Activated T-helper 17 cell treated with anti-CD3 and anti-CD28 coated beads, Interleukin-2, amount 50 U/mL, for 72 hours (primary cell): ENCODE measurements around the gene NHEJ1. TPM values are rescaled to one million over a fixed set of nuclear protein-coding genes. Genes with fewer than 3 reads are reported as not detected.
"Not testable (repeated sequence)": the region's sequence is repeated elsewhere in the genome, so short reads cannot be mapped to it uniquely, and the experiment has no call there.

ENCODE experiments used
- ATAC-seq: fragments of 150-1000 bp; cut with Tn5 transposase; replicated peaks from 2 replicates; pipeline ENCODE4 v1.10.0; 2021; ENCODE audit warnings: mild to moderate bottlenecking, moderate library complexity
- H3K27ac Mint-ChIP-seq: one replicate; pipeline ENCODE4 v1.8.0; 2022; ENCODE audit warnings: mixed read lengths
- H3K27me3 Mint-ChIP-seq: one replicate; pipeline ENCODE4 v1.8.0; 2022; ENCODE audit warnings: mixed read lengths
- H3K36me3 Mint-ChIP-seq: one replicate; pipeline ENCODE4 v1.8.0; 2022; ENCODE audit warnings: low read depth, mild to moderate bottlenecking, mixed read lengths
- H3K4me1 Mint-ChIP-seq: one replicate; pipeline ENCODE4 v1.8.0; 2022; ENCODE audit warnings: mixed read lengths
- H3K4me3 Mint-ChIP-seq: one replicate; pipeline ENCODE4 v1.8.0; 2022; ENCODE audit warnings: mild to moderate bottlenecking, mixed read lengths
- H3K9me3 Mint-ChIP-seq: one replicate; pipeline ENCODE4 v1.8.0; 2022; ENCODE audit warnings: mixed read lengths
- total RNA-seq, 2 donors: library from RNA; stranded (reverse); gene quantifications; one replicate each; pipeline ENCODE4 v1.2.3, GENCODE V29; 2022

The NHEJ1 gene, protein sequence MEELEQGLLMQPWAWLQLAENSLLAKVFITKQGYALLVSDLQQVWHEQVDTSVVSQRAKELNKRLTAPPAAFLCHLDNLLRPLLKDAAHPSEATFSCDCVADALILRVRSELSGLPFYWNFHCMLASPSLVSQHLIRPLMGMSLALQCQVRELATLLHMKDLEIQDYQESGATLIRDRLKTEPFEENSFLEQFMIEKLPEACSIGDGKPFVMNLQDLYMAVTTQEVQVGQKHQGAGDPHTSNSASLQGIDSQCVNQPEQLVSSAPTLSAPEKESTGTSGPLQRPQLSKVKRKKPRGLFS
- 10 to 100 TPM; 24.1 to 26.6 TPM for total RNA-seq

DNA sequence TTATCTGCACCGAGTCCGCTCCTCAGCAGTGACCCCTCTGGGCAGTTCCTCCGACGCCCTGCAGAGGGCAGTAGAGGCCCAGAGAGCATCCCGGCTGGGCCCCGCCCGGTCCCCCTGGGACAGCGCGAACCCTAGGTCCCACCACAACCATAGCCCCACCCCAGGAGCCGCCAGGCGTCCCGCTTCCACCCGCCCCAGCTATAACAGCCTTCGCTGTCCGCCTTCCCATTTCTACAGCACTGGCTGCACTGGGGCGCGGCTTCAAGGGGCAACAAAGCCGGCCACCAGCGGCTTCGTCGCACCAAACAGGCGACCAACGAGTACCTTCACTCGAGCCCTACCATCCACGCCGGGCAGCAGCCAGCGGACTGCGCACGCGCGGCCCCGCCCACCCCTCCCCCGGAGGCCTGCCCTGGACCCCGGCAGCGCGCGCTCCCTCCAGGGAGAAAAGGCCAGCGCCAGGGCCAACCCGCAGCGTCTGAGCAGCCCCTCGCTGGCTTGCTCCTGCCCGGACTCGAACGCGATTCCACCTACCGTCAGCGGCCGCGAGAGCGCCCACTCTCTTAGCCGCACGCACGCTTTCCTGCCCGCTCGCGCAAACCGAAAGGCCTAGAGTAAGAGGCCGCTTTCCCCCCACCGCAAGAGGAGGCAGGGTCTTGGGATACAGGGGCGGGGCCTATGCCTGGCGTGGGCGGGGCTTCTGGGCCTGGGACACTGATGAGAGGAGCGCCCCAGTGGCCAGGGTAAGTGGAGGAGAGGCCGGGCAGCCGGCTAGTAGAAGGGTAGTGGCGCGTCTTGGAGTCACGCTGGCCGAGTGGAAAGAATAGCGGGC lies at the start of gene NHEJ1:
Gene NHEJ1, minus strand, starts transcription at position 630 of the 832 bp plus-strand sequence. CDS start 2,453 bp downstream, outside the sequence.
- peaks cover 24% of the 10 kb centered on the region for H3K36me3 Mint-ChIP-seq
- peak within 1 kb of the TSS; percentile 93 for H3K27ac Mint-ChIP-seq
- peak within 1 kb of the TSS; percentile 84 for H3K4me3 Mint-ChIP-seq
- peak; percentile 89 for ATAC-seq
- H3K27me3 Mint-ChIP-seq, result no peaks in the 10 kb centered on the region
- no peaks in the 10 kb centered on the region for H3K9me3 Mint-ChIP-seq
- peaks cover 15% of the 10 kb centered on the region for H3K4me1 Mint-ChIP-seq

DNA sequence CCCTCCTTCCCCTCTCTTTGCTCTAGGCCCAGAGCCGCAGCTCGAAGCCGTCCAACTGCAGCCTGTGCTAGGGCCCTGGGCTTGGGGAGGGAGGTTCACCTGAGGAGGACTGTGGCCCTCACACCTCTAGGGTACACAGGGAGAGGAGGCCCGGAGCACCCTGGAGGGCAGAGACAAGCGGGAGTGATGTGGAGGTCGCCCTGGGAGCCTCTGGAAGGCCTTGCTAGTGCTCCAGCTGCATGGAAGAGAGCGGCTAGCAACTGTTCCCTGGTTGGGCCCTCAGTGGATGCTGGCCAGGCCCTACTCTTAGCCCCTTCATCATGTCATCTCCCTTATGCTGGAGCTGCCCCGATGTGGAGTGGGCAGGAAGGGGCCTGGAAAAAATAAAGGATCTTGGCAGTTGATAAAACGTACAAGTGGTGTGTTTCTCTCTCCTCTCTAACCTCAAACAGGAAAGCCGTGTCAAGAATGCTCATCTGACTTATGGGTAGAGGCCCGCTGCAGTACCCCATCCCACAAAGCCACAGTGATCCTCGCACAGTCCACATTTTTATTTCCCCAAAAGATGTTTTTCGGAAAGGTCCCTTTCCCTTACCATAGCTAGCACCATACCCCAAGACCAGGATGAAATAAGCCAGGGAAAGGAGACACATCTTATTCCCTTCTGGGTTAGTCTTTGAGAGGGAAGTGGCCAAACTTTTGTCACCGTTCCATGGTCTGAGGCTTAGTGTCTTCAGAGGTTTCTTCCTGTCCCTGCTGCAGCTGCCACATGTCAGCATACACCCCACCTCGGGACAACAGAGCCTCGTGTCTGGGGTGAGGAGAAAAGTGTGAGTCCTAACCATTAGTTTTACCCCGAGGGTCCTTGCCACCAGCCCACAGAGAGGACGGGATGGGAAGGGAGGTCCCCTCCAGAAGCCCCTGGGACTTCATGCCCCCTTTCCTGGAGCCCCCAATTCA lies 48.9 kb upstream of the NHEJ1 start:
- Mint-ChIP-seq H3K27me3 (no peaks in the 10 kb centered on the region), H3K9me3 (no peaks in the 10 kb centered on the region), H3K27ac (peak overlapping the region; percentile 75), H3K4me1 (peaks cover 10% of the 10 kb centered on the region), H3K36me3 (peaks cover 73% of the 10 kb centered on the region), H3K4me3 (peak overlapping the region; percentile 97)
- no peak for ATAC-seq

DNA sequence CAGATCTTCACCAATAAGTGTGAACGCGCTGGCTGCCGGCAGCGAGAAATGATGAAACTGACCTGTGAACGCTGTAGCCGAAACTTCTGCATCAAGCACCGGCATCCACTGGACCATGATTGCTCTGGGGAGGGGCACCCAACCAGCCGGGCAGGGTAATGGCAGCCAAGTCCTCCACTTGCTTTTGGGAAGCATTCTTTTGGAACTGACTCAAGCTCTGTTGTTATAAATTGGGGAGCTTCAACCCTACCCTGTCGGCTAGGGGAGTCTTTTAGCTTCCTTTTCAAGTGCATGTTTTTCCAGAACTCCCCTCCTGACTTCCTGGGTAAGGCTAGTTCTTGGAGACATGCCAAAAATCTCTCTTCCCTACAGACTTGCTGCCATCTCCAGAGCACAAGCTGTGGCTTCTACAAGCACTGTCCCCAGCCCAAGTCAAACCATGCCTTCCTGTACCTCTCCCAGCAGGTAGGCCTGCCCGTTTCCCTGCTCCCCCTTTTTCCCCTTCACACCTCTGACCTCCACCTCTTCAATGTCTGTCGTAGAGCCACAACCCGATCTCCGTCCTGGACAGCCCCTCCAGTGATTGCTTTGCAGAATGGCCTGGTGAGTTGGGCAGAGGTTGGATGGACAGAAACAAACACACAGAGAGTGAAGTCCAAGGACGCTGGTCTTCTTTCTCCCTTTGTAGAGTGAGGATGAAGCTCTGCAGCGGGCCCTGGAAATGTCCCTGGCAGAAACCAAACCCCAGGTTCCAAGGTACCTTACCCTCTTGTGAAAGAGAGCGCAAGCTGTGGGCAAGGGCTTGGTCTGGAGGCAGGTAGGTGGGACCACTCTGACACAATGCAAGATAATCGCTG lies 47.5 kb upstream of the NHEJ1 start:
- peaks cover 59% of the 10 kb centered on the region for H3K36me3 Mint-ChIP-seq

DNA sequence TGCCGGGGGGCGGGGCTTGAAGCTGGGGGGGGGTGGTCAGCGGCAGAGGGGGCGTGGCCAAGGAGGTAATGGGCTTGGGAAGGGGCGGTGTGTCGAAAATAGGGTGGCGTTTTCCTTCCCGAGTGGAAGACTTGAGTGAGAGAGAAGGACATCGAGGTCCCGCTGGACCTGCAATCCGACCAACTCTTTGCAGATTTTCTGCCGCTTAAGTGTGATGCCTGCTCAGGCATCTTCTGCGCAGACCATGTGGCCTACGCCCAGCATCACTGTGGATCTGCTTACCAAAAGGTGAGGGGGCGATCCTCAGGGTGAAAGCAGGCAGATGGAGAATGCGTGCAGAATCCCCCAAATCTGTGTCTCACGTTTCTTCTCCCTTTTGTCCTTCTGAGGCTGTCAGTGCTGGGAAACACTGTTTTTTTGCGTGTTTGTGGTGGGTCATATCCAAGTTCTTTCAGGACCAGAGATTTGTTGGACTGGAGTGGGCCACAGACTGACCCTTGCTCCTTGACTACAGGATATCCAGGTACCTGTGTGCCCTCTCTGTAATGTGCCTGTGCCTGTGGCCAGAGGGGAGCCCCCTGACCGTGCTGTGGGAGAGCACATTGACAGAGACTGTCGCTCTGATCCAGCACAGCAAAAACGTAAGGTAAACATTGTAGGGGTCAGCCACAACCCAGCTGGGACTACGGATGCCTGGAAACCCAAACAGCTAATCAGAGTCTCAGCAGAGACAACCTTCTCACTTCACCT lies 46.7 kb upstream of the NHEJ1 start:
- Mint-ChIP-seq H3K4me3 (peak overlapping the region; percentile 97), H3K27ac (peak overlapping the region; percentile 28), H3K36me3 (peaks cover 51% of the 10 kb centered on the region), H3K27me3 (no peaks in the 10 kb centered on the region), H3K9me3 (no peaks in the 10 kb centered on the region), H3K4me1 (peaks cover 10% of the 10 kb centered on the region)
- no peak for ATAC-seq

More for the DNA sequence above, 47.5 kb upstream of the NHEJ1 start:
- Mint-ChIP-seq H3K4me1 (peaks cover 10% of the 10 kb centered on the region), H3K4me3 (peak overlapping the region; percentile 97), H3K27me3 (no peaks in the 10 kb centered on the region), H3K27ac (peak overlapping the region; percentile 75), H3K9me3 (no peaks in the 10 kb centered on the region)
- ATAC-seq, result no peak

DNA sequence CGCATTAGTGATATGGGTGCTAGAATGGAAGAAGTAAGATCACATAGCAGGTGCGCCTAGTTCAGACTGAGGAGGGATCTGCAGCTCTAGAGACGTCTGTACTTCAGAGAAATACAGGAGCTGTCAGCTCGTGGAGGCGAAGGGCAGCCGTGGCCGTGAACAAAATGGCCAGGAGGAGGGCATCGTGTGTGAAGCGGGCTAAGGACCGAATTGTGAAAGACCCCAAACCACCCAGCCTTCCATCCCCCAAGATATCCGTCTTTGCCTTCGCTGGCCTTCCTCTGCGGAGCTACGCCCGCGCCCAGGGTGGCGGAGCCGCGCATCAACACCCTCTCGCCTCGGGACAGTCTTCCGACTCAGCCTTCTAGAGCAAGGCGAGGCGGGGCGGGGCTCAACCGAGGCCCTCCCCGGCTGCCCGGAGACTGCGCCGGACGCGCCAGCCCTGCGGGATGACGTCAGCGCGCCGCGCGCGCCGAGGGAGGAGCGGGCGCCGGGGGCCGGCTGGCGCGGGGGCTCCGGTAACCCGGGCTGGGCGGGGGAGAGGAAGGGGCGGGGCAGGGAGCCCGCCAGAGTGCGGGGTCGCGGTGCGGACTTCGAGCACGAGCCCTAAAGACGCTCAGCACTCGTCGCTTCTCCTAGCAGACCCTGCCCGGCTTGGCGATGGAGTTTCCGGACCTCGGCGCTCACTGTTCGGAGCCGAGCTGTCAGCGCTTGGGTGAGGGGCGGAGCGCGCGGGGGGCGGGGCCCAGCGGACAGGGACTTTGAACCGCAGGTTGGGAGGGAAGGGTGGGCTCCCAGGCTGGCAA lies 45.9 kb upstream of the NHEJ1 start, which contains the start of gene ZFAND2B:
Gene ZFAND2B, plus strand, starts transcription at position 455 of the 806 bp plus-strand sequence. Its CDS starts 206 bp downstream, at position 661.
- peaks cover 10% of the 10 kb centered on the region for H3K4me1 Mint-ChIP-seq
- H3K27ac Mint-ChIP-seq, result peak within 1 kb of the TSS; percentile 98
- H3K9me3 Mint-ChIP-seq, result no peaks in the 10 kb centered on the region
- H3K36me3 Mint-ChIP-seq, result peaks cover 43% of the 10 kb centered on the region
- no peaks in the 10 kb centered on the region for H3K27me3 Mint-ChIP-seq
- ATAC-seq, result peak; percentile 98
- H3K4me3 Mint-ChIP-seq, result peak within 1 kb of the TSS; percentile 97

DNA sequence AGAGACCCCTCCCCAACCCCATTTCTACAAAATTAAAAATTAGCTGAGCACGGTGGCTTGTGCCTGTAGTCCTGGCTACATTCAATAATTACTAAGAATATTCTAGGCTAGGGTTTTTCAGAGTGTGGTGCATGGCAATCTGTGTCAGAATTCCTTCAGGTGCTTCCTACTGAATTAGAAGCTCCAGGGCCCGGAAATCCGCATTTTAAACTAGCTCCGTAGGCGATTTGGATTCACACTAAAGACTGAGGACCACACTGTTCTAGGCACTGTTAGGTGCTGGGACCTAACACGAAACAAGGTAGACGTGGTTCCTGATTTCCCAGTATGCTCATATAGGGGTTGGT lies 45.3 kb upstream of the NHEJ1 start:
- no peak for ATAC-seq
- Mint-ChIP-seq H3K9me3 (no peaks in the 10 kb centered on the region), H3K36me3 (peaks cover 37% of the 10 kb centered on the region), H3K4me1 (peaks cover 10% of the 10 kb centered on the region), H3K27me3 (no peaks in the 10 kb centered on the region), H3K4me3 (peak overlapping the region; percentile 97), H3K27ac (peak overlapping the region; percentile 98)

DNA sequence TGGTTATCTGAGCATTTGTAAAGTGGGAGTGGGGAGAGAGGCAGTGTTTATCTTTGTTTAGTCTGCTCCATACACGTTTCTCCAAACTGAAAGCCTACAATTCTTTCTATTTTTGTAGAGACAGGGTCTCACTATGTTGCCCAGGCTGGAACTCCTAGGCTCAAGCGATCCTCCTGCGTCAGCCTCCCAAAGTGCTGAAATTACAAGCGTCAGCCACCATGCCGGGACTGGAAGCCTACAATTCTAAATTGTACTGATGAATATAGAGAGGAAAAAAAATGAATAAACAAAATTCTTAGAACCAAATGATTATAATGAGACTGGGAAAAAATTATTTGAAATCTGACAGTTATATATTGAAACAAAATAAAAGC lies 44.5 kb upstream of the NHEJ1 start:
- H3K27me3 Mint-ChIP-seq, result no peaks in the 10 kb centered on the region
- peaks cover 29% of the 10 kb centered on the region for H3K36me3 Mint-ChIP-seq
- H3K4me1 Mint-ChIP-seq, result peaks cover 10% of the 10 kb centered on the region
- H3K4me3 Mint-ChIP-seq, result peak overlapping the region; percentile 97
- ATAC-seq, result no peak
- H3K27ac Mint-ChIP-seq, result no peak overlapping the region
- H3K9me3 Mint-ChIP-seq, result no peaks in the 10 kb centered on the region

DNA sequence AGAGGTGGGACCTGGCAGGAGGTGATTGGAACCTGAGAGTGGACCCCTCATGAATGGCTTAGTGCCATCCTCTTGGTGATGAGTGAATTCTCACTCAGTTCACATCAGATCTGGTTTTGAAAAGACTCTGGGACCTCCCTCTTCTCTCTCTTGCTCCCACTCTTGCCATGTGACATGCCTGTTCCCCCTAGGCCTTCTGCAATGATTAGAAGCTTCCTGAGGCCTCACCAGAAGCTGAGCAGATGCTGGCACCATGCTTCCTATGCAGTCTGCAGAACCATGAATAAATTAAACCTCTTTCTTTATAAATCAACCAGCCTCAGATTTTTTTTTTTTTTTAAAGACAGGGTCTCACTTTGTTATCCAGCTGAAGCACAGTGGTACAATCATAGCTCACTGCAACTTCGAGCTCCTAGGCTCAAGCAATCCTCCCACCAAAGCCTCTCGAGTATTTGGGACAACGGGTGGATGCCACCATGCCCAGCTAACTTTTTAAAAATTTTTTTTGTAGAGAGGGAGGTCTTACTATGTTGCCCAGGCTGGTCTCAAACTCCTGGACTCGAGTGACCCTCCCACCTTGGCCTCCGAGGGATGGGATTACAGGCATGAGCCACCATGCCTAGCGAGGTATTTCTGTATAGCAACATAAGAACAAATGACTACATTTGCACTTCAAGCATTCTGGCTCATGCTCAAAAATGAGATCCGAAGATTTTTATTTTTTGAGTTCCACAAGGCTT lies 44.0 kb upstream of the NHEJ1 start:
- peaks cover 8% of the 10 kb centered on the region for H3K4me1 Mint-ChIP-seq
- peaks cover under 1% of the 10 kb centered on the region for H3K27me3 Mint-ChIP-seq
- peak overlapping the region; percentile 97 for H3K4me3 Mint-ChIP-seq
- H3K27ac Mint-ChIP-seq, result no peak overlapping the region
- H3K9me3 Mint-ChIP-seq, result no peaks in the 10 kb centered on the region
- peaks cover 23% of the 10 kb centered on the region for H3K36me3 Mint-ChIP-seq
- no peak for ATAC-seq

DNA sequence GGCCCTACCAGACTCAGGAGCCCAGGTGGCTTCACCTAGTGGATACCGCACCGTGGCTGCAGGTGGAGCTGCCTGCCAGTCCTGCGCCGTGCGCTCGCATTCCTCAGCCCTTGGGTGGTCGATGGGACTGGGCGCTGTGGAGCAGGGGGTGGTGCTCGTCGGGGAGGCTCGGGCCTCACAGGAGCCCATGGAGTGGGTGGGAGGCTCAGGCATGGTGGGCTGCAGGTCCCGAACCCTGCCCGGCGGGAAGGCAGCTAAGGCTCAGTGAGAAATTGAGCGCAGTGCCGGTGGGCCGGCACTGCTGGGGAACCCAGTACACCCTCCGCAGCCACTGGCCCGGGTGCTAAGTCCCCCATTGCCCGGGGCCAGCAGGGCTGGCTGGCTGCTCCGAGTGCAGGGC lies 40.7 kb upstream of the NHEJ1 start:
- H3K4me1 Mint-ChIP-seq, H3K27ac Mint-ChIP-seq, ATAC-seq, H3K36me3 Mint-ChIP-seq, H3K27me3 Mint-ChIP-seq, H3K4me3 Mint-ChIP-seq, H3K9me3 Mint-ChIP-seq: not testable (repeated sequence)

DNA sequence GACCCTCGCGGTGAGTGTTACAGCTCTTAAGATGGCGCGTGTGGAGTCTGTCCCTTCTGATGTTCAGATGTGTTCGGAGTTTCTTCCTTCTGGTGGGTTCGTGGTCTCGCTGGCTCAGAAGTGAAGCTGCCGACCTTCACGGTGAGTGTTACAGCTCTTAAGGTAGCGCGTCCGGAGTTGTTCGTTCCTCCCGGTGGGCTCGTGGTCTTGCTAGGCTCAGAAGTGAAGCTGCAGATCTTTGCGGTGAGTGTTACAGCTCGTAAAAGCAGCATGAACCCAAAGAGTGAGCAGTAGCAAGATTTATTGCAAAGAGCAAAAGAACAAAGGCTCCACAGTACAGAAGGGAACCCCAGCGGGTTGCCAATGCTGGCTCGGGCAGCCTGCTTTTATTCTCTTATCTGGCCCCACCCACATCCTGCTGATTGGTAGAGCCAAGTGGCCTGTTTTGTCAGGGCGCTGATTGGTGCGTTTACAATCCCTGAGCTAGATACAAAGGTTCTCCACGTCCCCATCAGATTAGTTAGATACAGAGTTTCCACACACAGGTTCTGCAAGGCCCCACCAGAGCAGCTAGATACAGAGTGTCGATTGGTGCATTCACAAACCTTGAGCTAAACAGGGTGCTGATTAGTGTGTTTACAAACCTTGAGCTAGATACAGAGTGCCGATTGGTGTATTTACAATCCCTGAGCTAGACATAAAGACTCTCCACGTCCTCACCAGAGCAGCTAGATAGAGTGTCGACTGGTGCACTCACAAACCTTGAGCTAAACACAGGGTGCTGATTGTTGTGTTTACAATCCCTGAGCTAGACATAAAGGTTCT lies 40.1 kb upstream of the NHEJ1 start:
- not testable (repeated sequence) for H3K9me3 Mint-ChIP-seq, H3K36me3 Mint-ChIP-seq, H3K4me1 Mint-ChIP-seq, H3K27me3 Mint-ChIP-seq, H3K27ac Mint-ChIP-seq, ATAC-seq
- peak overlapping the region; percentile 50 for H3K4me3 Mint-ChIP-seq

DNA sequence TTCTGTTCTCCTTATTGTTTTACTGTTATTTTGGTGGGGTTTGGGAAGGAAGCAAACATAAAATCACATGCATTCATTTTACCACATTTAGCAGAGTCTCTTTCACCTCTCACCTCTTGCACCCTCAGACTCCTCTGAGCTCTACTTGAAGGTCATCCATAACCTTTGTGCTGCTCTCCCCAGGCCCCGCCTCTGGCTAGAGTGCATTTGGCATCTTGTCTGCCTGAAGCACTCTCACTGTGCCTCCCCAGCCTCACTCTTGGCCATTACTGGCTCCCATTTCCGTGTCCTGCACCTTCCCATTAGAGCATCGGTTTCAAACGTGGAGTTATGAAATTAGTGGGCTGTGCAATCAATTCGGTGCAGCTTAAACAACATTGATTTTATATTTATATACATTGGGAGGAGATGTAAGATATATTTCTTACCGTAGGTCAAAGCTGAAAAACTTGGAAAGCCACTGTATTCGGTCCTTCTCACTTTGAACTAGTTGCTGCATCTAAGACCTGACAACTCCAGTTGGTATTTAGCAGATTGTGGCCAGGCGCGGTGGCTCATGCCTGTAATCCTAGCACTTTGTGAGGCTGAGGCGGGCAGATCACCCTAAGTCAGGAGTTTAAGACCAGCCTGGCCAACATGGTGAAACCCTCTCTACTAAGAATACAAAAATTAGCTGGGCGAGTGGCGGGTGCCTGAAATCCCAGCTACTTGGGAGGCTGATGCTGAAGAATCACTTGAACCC lies 39.0 kb upstream of the NHEJ1 start:
- Mint-ChIP-seq H3K4me3 (no peak overlapping the region), H3K4me1 (no peaks in the 10 kb centered on the region), H3K9me3 (no peaks in the 10 kb centered on the region), H3K27ac (no peak overlapping the region), H3K36me3 (no peaks in the 10 kb centered on the region), H3K27me3 (peaks cover 5% of the 10 kb centered on the region)
- no peak for ATAC-seq
